ENCODE results near the gene MICALL2. TPM values are rescaled to one million over a fixed set of nuclear protein-coding genes. Genes with fewer than 3 reads are reported as not detected.

Gene MICALL2
- total and polyA plus RNA-seq, 4 donors = 2.9 to 16.3 (median 7.6) TPM

GRCh38 chr7:1394371-1394770, 64.9 kb downstream of the MICALL2 start:
- peaks cover 0 to 4% (median 0%) of the 10 kb centered on the region in 4 donors for H3K27me3 ChIP-seq (ENCODE audit: control insufficient read depth in 4 of 4, insufficient read depth in 4 of 4, low read length in 3 of 4)

GRCh38 chr7:1393421-1393820, 65.8 kb downstream of the MICALL2 start:
- Histone ChIP-seq H3K9me3 (ENCODE audit: control insufficient read depth in 4 of 4, low read length in 3 of 4) (peaks cover 8 to 16% (median 12%) of the 10 kb centered on the region in 4 donors), H3K27me3 (ENCODE audit: control insufficient read depth in 4 of 4, insufficient read depth in 4 of 4, low read length in 3 of 4) (peaks cover 0 to 7% (median 1%) of the 10 kb centered on the region in 4 donors), H3K4me3 (ENCODE audit: low read depth in 1 of 3, low read length in 3 of 3) (no peak overlapping the region), H3K27ac (ENCODE audit: low read depth in 1 of 2, low read length in 2 of 2) (no peak overlapping the region), H3K9ac (ENCODE audit: low read depth in 1 of 2, low read length in 2 of 2) (no peak overlapping the region), H3K4me1 (ENCODE audit: control insufficient read depth in 4 of 4, insufficient read depth in 4 of 4, low read length in 3 of 4) (no peaks in the 10 kb centered on the region), H3K36me3 (ENCODE audit: control insufficient read depth in 4 of 4, insufficient read depth in 3 of 4, low read depth in 1 of 4, low read length in 3 of 4) (no peaks in the 10 kb centered on the region)
- 80% methylated on average over 7 of the region's 7 CpGs for WGBS
- no peak for TF ChIP-seq RXRA (IDR thresholded peaks at IDR 0.05)
- no peak for TF ChIP-seq CTCF (IDR thresholded peaks at IDR 0.05; ENCODE audit: low read depth, low read length, missing input control)
- TF ChIP-seq YY1 (IDR thresholded peaks at IDR 0.05) = no peak
- TF ChIP-seq MAX (IDR thresholded peaks at IDR 0.05) = no peak
- no peak for TF ChIP-seq EGR1 (IDR thresholded peaks at IDR 0.05; ENCODE audit: low read depth in 2 of 2)
- TF ChIP-seq REST (IDR thresholded peaks at IDR 0.05) = no peak
- TF ChIP-seq GABPA (IDR thresholded peaks at IDR 0.05 in 1 of 2, conservative IDR thresholded peaks at IDR 0.05 in 1 of 2) = no peak
- no peak for TF ChIP-seq HNF4G (IDR thresholded peaks at IDR 0.05)
- no peak for TF ChIP-seq FOXA2 (IDR thresholded peaks at IDR 0.05)
- no peak for TF ChIP-seq RAD21 (IDR thresholded peaks at IDR 0.05)
- no peak for TF ChIP-seq ZBTB33 (IDR thresholded peaks at IDR 0.05)
- no peak for TF ChIP-seq HNF4A (conservative IDR thresholded peaks at IDR 0.05)
- TF ChIP-seq FOXA1 (IDR thresholded peaks at IDR 0.05) = no peak
- TF ChIP-seq ATF3 (IDR thresholded peaks at IDR 0.05) = no peak
- no peak for TF ChIP-seq NR2F2 (IDR thresholded peaks at IDR 0.05)
- DNase-seq (ENCODE audit: low spot score) = no peak

More at GRCh38 chr7:1394371-1394770, 64.9 kb downstream of the MICALL2 start:
- Histone ChIP-seq H3K27ac (ENCODE audit: low read depth in 1 of 2, low read length in 2 of 2) (no peak overlapping the region), H3K9ac (ENCODE audit: low read depth in 1 of 2, low read length in 2 of 2) (no peak overlapping the region), H3K4me3 (ENCODE audit: low read depth in 1 of 3, low read length in 3 of 3) (no peak overlapping the region), H3K4me1 (ENCODE audit: control insufficient read depth in 4 of 4, insufficient read depth in 4 of 4, low read length in 3 of 4) (no peaks in the 10 kb centered on the region), H3K9me3 (ENCODE audit: control insufficient read depth in 4 of 4, low read length in 3 of 4) (peaks cover 8 to 16% (median 12%) of the 10 kb centered on the region in 4 donors), H3K36me3 (ENCODE audit: control insufficient read depth in 4 of 4, insufficient read depth in 3 of 4, low read depth in 1 of 4, low read length in 3 of 4) (no peaks in the 10 kb centered on the region)
- TF ChIP-seq EGR1 (IDR thresholded peaks at IDR 0.05; ENCODE audit: low read depth in 2 of 2) (no peak), GABPA (IDR thresholded peaks at IDR 0.05 in 1 of 2, conservative IDR thresholded peaks at IDR 0.05 in 1 of 2) (no peak)
- 76% methylated on average over 4 of the region's 4 CpGs for WGBS
- no peak for DNase-seq (ENCODE audit: low spot score)

All from liver (tissue), 9 donors.